MM.1S (cell line): ENCODE data around the gene NINJ2.

Experiments used
- CTCF ChIP-seq: fragments of 300-600 bp; sonication (generic); IDR thresholded peaks from 2 replicates; pipeline ENCODE4 v1.5.1; 2016; ENCODE audit warnings: antibody characterized with exemption, low read length, mixed read lengths
- EZH2 ChIP-seq: fragments of 300-600 bp; sonication (generic); optimal IDR thresholded peaks from 2 replicates; pipeline ENCODE3; 2017; ENCODE audit warnings: low read depth, mild to moderate bottlenecking, antibody characterized with exemption, low read length, mixed read lengths

GRCh38 chr12:608413-608812 lies 54.8 kb downstream of the NINJ2 start:
- no peak for TF ChIP-seq CTCF
- TF ChIP-seq EZH2 = no peak
